GM12892 (cell line): ENCODE measurements around the gene CYBRD1.

Experiments
- POLR2A ChIP-seq: IDR thresholded peaks from 2 replicates; pipeline ENCODE4 v1.6.1; 2011; ENCODE audit warnings: low read depth, low read length, control low read depth
- POLR2AphosphoS5 ChIP-seq: IDR thresholded peaks from 2 replicates; pipeline ENCODE4 v1.6.1; 2011; ENCODE audit warnings: low read depth, low read length, control low read depth
- TAF1 ChIP-seq: IDR thresholded peaks from 2 replicates; pipeline ENCODE4 v1.6.1; 2011; ENCODE audit warnings: low read depth, mild to moderate bottlenecking, control low read depth, low read length, borderline replicate concordance

DNA sequence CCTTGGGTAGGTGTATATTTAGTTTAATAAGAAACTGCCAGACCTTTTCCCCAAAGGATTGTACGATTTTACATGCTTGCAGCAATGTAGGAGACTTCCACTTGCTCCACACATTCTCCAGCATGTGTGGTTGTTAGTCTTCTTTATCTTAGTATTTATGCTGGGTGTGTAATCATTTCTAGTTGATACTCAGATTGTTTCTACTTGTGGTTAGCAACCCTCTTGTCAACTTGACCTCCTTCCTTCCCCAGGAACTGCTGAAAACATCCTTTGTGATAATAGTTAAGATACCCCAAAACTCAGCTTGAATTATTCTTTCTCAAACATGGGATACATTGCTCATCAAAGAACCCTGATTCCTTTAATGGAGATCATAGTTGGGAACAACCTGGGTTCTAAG, 37.2 kb upstream of the CYBRD1 start:
- no peak for TF ChIP-seq POLR2A
- no peak for TF ChIP-seq POLR2AphosphoS5
- no peak for TF ChIP-seq TAF1
